GM12891 (cell line): ENCODE measurements around the gene PSMB7.

Experiments used
- DNase-seq: peaks from one replicate; pipeline ENCODE4 v3.0.0; 2011; ENCODE audit warnings: low spot score; ENCODE audit not compliant: insufficient read length
- FAIRE-seq: peaks from 2 replicates; lab custom pipeline; 2011; peaks lifted over from hg19 to GRCh38; lab: Jason Lieb, UNC
- PAX5 ChIP-seq: IDR thresholded peaks from 2 replicates; pipeline ENCODE4 v1.6.1; 2011; ENCODE audit warnings: low read length, moderate library complexity, mild to moderate bottlenecking; ENCODE audit not compliant: insufficient read depth, severe bottlenecking
- POLR2A ChIP-seq: IDR thresholded peaks from 2 replicates; pipeline ENCODE4 v1.6.1; 2011; ENCODE audit warnings: low read depth, low read length, control low read depth
- POLR2AphosphoS5 ChIP-seq: IDR thresholded peaks from 2 replicates; pipeline ENCODE4 v1.6.1; 2011; ENCODE audit warnings: low read depth, low read length, control low read depth
- POU2F2 ChIP-seq: IDR thresholded peaks from 2 replicates; pipeline ENCODE4 v1.6.1; 2011; ENCODE audit warnings: low read depth, mild to moderate bottlenecking, control low read depth, low read length, moderate library complexity
- SPI1 ChIP-seq: IDR thresholded peaks from 2 replicates; pipeline ENCODE4 v1.6.1; 2011; ENCODE audit warnings: low read depth, low read length, control low read depth
- TAF1 ChIP-seq: IDR thresholded peaks from 2 replicates; pipeline ENCODE4 v1.6.1; 2011; ENCODE audit warnings: low read depth, low read length, control low read depth

Gene PSMB7

DNA sequence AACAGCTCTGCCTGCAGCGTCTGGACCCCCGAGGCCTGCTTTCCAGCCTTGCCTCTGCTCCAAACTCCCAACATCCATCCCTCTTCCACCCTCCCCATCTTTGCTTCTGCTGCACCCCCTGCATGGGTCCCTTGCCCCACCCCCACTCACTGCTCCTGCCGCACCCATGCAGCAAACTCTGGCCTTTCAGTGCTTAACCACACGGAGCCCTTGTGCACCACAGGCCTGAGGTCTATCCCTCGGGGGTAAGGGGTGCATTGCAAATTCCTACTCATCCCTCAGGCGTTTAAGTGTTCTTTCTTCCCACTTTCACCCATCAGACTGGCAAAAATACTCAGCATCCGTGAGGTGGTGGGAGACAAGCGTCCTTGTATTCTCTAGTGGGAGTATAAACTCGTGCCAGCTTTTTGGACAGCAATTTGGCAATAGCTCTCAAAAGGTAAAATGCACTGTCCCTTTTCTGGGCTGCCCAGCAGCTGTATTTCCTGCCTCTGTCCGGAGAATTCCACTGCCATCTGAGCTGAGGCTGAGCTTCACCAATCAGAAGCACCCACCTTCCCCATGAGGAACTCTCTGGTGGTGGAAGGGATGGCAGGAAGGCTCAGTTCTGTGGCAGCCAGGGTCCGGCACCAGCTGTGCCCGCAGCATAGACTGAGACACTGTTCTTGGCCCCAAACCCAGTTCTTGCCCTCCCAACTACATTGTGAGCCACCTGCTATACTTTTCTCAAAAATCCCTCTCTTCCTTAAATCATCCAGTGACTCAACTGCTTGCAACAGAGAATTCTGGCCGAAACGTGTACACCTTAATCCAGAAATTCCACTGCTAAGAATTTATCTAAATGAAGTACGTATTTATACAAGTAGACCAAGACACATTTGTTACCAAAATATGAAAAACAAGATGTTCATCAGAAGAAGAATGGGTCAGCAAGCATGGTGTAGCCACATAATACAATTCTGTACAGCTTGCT lies 15.0 kb downstream of the PSMB7 start:
- TF ChIP-seq POLR2AphosphoS5 (no peak), PAX5 (no peak), TAF1 (no peak), POLR2A (no peak)
- no peak for FAIRE-seq
- no peak for DNase-seq

GRCh38 chr9:124399323-124399967 lies 15.8 kb downstream of the PSMB7 start:
- no peak for TF ChIP-seq SPI1
- TF ChIP-seq POLR2AphosphoS5 = no peak
- no peak for TF ChIP-seq PAX5
- no peak for TF ChIP-seq TAF1
- TF ChIP-seq POU2F2 = no peak
- TF ChIP-seq POLR2A = no peak
- FAIRE-seq (no peak), DNase-seq (no peak)

DNA sequence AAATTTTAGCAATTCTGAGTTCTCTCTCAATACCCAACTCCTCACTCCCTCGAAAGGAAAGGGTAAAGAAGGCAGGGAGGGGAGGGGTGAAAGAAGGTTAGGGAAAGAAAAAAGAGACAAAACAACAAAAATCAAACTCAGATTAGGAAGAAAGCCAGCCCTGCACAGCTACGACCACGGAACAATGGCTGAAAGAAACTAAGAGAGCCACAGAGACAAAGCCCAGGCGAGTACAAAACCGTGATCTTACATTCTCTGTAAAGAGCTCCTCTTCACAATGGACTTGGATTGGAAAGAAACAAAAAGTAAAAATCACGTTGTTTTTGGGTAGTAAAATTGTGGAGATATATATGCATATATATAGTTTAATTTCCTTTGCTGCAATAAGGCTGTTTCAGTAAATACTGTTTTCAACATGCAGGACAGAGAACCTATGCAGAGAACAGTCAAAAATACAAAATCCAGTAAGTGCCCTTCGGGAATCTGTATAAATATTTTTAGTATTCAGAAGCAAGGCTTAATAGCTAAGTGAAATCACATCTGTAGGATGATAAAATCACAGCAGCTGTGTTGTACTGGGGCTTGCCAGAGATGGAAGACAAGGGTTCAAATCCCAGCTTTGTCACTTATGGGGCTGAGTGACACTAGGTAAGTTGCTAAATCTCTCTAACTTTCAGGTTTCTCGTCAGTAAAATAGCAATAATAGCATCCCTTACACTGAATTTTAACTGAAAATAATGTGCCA lies 16.9 kb downstream of the PSMB7 start:
- DNase-seq (no peak), FAIRE-seq (no peak)

DNA sequence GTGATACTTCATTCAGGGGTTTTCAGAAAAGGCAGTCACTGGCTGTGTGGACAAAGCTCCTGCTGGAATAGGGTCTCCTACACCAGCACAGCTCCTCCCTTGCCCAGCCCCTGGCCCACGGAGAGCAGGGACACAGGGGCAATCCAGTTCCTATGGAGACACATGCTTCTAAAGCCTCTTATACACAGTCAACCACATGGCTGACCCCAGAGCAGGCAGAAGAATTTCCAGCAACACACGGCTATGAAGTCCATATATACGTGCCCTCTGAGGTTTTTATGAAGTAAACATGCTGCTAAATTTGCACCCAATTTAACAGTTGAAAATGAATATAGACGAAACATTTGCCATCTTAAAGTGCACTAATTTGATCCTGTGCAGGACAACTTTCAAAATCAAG lies 19.4 kb downstream of the PSMB7 start:
- DNase-seq (no peak), FAIRE-seq (no peak)
- no peak for TF ChIP-seq POU2F2
- TF ChIP-seq PAX5 = no peak
- TF ChIP-seq POLR2AphosphoS5 = no peak
- TF ChIP-seq POLR2A = no peak

More for the DNA sequence above, 16.9 kb downstream of the PSMB7 start:
- TF ChIP-seq TAF1 (no peak), POLR2A (no peak), SPI1 (no peak), PAX5 (no peak), POU2F2 (no peak), POLR2AphosphoS5 (no peak)

- DNase-seq (no peak), FAIRE-seq (no peak)
- TF ChIP-seq POLR2A (no peak), TAF1 (no peak), POU2F2 (no peak), SPI1 (no peak), POLR2AphosphoS5 (no peak), PAX5 (no peak)
These were observed 20.6 kb downstream of the PSMB7 start for GRCh38 chr9:124394596-124394995.

DNA sequence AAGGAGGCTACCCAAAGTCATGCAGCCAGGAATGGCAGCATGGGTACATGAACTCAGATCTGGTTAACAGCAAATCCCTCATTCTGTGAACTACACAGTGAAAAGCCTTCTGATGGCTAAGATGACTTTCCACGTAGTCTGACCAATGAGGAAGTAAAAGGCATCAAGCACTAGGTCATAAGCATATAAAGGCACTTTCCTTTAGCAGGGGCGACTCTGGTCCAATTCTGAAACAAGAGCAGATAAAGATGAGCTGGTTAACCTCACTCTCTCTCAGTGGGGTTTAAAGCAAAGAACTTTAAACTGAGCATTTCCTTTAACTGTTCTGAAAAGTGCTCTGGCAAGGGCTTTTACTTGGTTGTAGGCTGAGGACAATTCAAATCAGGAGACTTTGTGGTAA lies 21.1 kb downstream of the PSMB7 start:
- FAIRE-seq (peak; percentile 73), DNase-seq (peak; percentile 16)
- TF ChIP-seq PAX5 (no peak), POU2F2 (no peak), SPI1 (no peak), POLR2AphosphoS5 (no peak), POLR2A (no peak), TAF1 (no peak)

DNA sequence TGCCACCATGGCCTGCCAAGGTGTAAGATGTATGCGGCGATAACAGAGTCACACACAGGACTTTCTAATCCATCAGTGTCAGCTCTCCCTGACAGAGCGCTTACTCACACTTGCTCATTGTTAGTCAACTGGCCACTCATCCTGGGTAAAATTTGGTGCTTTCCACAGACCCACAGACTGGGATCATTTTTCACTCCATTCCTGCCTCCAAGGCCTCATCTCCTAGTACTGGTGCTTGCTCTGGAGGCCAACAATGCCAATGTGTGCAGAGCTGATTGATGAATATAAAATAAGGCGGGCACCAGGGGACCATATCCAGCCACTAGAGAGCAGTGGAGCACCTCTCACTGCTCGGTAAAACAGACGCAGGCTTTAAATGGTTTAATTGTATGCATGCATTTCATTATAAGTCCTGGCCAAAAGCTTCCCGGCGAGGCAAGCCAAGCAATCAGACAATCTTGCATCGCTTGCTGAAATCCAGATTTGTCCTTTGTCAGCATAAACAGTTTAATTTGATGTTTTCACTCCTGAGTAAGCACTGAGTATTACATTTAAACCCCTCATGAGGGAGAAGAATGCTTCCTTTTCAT lies 22.3 kb downstream of the PSMB7 start:
- TF ChIP-seq TAF1 (no peak), PAX5 (no peak), POLR2AphosphoS5 (no peak), POU2F2 (no peak), SPI1 (no peak), POLR2A (no peak)
- DNase-seq (no peak), FAIRE-seq (no peak)

DNA sequence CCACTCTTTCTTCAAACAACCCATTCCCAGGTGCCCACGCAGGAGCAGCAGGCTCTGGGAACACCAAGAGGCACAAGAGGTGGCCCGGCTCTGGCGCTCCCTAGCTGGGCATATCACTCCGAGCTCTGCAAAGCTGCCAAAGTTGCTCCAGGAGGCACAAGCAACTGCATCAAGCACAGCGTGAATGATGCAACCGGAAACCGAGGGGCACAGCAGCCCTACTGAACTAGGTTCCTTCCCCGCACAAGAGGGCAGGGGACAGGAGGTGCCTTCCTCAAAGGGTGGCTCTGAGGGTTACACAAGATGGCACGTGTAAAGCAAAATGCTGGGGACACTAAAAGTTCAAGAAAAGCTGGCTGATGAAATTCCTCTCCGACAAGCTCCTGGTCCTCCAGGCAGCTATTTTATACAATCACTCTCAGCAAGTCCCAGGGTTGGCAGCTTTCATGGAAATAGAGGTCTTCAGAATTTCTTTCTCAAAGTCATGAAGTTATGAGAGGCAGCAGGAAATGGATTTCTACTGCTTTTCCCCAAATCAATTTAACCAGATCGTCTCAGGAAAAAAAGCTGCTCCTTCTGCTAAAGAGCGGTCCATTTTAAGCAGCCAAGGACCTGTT lies 22.9 kb downstream of the PSMB7 start:
- no peak for FAIRE-seq
- DNase-seq = no peak
- TF ChIP-seq TAF1 (no peak), SPI1 (no peak), POLR2AphosphoS5 (no peak), POU2F2 (no peak), PAX5 (no peak), POLR2A (no peak)
